ENCODE data around the gene METTL27.

- no peak for TF ChIP-seq GATA2 (IDR thresholded peaks at IDR 0.05; ENCODE audit: low read depth, low read length)
- no peak for TF ChIP-seq GATA3 (IDR thresholded peaks at IDR 0.05; ENCODE audit: low read depth, low read length)
Observed at GRCh38 chr7:73810998-73811360, 31.3 kb downstream of the METTL27 start.
